H9 (cell line): ENCODE data around the gene SMYD1. TPM values are rescaled to one million over a fixed set of nuclear protein-coding genes. Genes with fewer than 3 reads are reported as not detected.

Experiments
- DNase-seq: peaks from one replicate; pipeline ENCODE4 v3.0.0-alpha.2; 2017
- H2AFZ ChIP-seq: one replicate; pipeline ENCODE4 v1.6.1; 2013; ENCODE audit warnings: mild to moderate bottlenecking, low read length, control low read depth, moderate library complexity
- H2AK5ac ChIP-seq: 2 replicates; pipeline ENCODE4 v1.6.1; 2013; ENCODE audit warnings: low read length, control low read depth, mixed read lengths; ENCODE audit not compliant: insufficient read length
- H2BK120ac ChIP-seq: one replicate; pipeline ENCODE4 v1.6.1; 2013; ENCODE audit warnings: low read depth, mild to moderate bottlenecking, low read length, control low read depth, inconsistent platforms; ENCODE audit not compliant: poor library complexity, severe bottlenecking
- H2BK12ac ChIP-seq: 2 replicates; pipeline ENCODE4 v1.6.1; 2013; ENCODE audit warnings: low read length, control low read depth, mixed read lengths, low read depth; ENCODE audit not compliant: insufficient read length
- H2BK15ac ChIP-seq: 2 replicates; pipeline ENCODE4 v1.6.1; 2013; ENCODE audit warnings: low read depth, low read length, control low read depth
- H2BK20ac ChIP-seq: one replicate; pipeline ENCODE4 v1.6.1; 2013; ENCODE audit warnings: low read depth, mild to moderate bottlenecking, low read length, control low read depth, inconsistent platforms; ENCODE audit not compliant: poor library complexity, severe bottlenecking
- H2BK5ac ChIP-seq: 2 replicates; pipeline ENCODE4 v1.6.1; 2013; ENCODE audit warnings: low read length, control low read depth, mixed read lengths; ENCODE audit not compliant: insufficient read length
- H3K14ac ChIP-seq: 2 replicates; pipeline ENCODE4 v1.6.1; 2013; ENCODE audit warnings: low read length, control low read depth; ENCODE audit not compliant: insufficient read depth
- H3K18ac ChIP-seq: 2 replicates; pipeline ENCODE4 v1.6.1; 2013; ENCODE audit warnings: low read depth, mild to moderate bottlenecking, mixed read lengths, low read length, control low read depth; ENCODE audit not compliant: insufficient read length
- H3K23ac ChIP-seq: 2 replicates; pipeline ENCODE4 v1.6.1; 2013; ENCODE audit warnings: low read length, control low read depth, mixed read lengths, low read depth; ENCODE audit not compliant: insufficient read length
- H3K23me2 ChIP-seq: 2 replicates; pipeline ENCODE4 v1.6.1; 2013; ENCODE audit warnings: low read depth, mild to moderate bottlenecking, mixed read lengths, low read length, control low read depth; ENCODE audit not compliant: insufficient read length, poor library complexity, severe bottlenecking
- H3K27ac ChIP-seq: 2 replicates; pipeline ENCODE4 v1.5.1; 2013; ENCODE audit warnings: low read length, control low read depth, mixed read lengths, low read depth; ENCODE audit not compliant: insufficient read length
- H3K27me3 ChIP-seq: 2 replicates; pipeline ENCODE4 v1.6.1; 2013; ENCODE audit warnings: low read length, control low read depth, inconsistent platforms; ENCODE audit not compliant: insufficient read depth
- H3K4ac ChIP-seq: 2 replicates; pipeline ENCODE4 v1.6.1; 2013; ENCODE audit warnings: low read depth, mild to moderate bottlenecking, control low read depth, inconsistent platforms, low read length, moderate library complexity
- H3K4me1 ChIP-seq: 2 replicates; pipeline ENCODE4 v1.6.1; 2013; ENCODE audit warnings: low read length, control low read depth, inconsistent platforms; ENCODE audit not compliant: insufficient read depth
- H3K4me2 ChIP-seq: 2 replicates; pipeline ENCODE4 v1.6.1; 2013; ENCODE audit warnings: low read length, control low read depth, mixed read lengths; ENCODE audit not compliant: insufficient read length, insufficient read depth
- H3K56ac ChIP-seq: 2 replicates; pipeline ENCODE4 v1.6.1; 2013; ENCODE audit warnings: low read depth, mild to moderate bottlenecking, mixed read lengths, low read length, control low read depth; ENCODE audit not compliant: insufficient read length
- H3K79me1 ChIP-seq: 2 replicates; pipeline ENCODE4 v1.6.1; 2013; ENCODE audit warnings: low read depth, mild to moderate bottlenecking, moderate library complexity, low read length, control low read depth, inconsistent platforms; ENCODE audit not compliant: insufficient read depth, poor library complexity, severe bottlenecking
- H3K79me2 ChIP-seq: 2 replicates; pipeline ENCODE4 v1.6.1; 2013; ENCODE audit warnings: low read length, control low read depth, inconsistent platforms; ENCODE audit not compliant: insufficient read depth
- H3K9ac ChIP-seq: 2 replicates; pipeline ENCODE4 v1.6.1; 2013; ENCODE audit warnings: low read length, control low read depth, mixed read lengths; ENCODE audit not compliant: insufficient read length; ENCODE audit errors: extremely low read depth
- H3K9me3 ChIP-seq: one replicate; pipeline ENCODE4 v1.6.1; 2013; ENCODE audit warnings: low read depth, low read length, inconsistent platforms; ENCODE audit not compliant: control insufficient read depth
- H3T11ph ChIP-seq: one replicate; pipeline ENCODE4 v1.6.1; 2013; ENCODE audit warnings: mild to moderate bottlenecking, low read length, control low read depth, inconsistent platforms
- H4K20me1 ChIP-seq: one replicate; pipeline ENCODE4 v1.6.1; 2013; ENCODE audit not compliant: control insufficient read depth, insufficient read length, insufficient read depth
- H4K5ac ChIP-seq: 2 replicates; pipeline ENCODE4 v1.6.1; 2013; ENCODE audit warnings: low read depth, mild to moderate bottlenecking, mixed read lengths, low read length, control low read depth; ENCODE audit not compliant: insufficient read length
- H4K8ac ChIP-seq: replicated peaks from 2 replicates; pipeline ENCODE4 v1.6.1; 2013; ENCODE audit warnings: low read length, control low read depth, mixed read lengths, low read depth; ENCODE audit not compliant: insufficient read length
- H4K91ac ChIP-seq: 2 replicates; pipeline ENCODE4 v1.6.1; 2013; ENCODE audit warnings: low read depth, mild to moderate bottlenecking, moderate library complexity, mixed read lengths, low read length, control low read depth; ENCODE audit not compliant: insufficient read length
- H3K27ac Mint-ChIP-seq, 3 experiments: 2 replicates in 2 of 3; 3 replicates in 1 of 3; pipeline ENCODE4 v1.8.0; 2020 to 2021; ENCODE audit warnings: mixed read lengths in 3 of 3, mild to moderate bottlenecking in 1 of 3, moderate library complexity in 1 of 3
- H3K27me3 Mint-ChIP-seq: 2 replicates; pipeline ENCODE4 v1.8.0; 2021; ENCODE audit warnings: low read depth, mild to moderate bottlenecking, moderate library complexity, mixed read lengths
- H3K36me3 Mint-ChIP-seq, 3 experiments: 2 replicates in 2 of 3; 3 replicates in 1 of 3; pipeline ENCODE4 v1.8.0; 2020 to 2021; ENCODE audit warnings: low read depth in 3 of 3, mixed read lengths in 3 of 3; ENCODE audit not compliant: insufficient read depth in 1 of 3
- H3K4me1 Mint-ChIP-seq, 2 experiments: 2 replicates each; pipeline ENCODE4 v1.8.0; 2020; ENCODE audit warnings: mixed read lengths in 2 of 2
- H3K4me3 Mint-ChIP-seq, 2 experiments: 2 replicates in 1 of 2; 3 replicates in 1 of 2; pipeline ENCODE4 v1.8.0; 2020 to 2021; ENCODE audit warnings: mild to moderate bottlenecking in 2 of 2, mixed read lengths in 2 of 2, moderate library complexity in 1 of 2
- H3K9me3 Mint-ChIP-seq, 2 experiments: 2 replicates in 1 of 2; 3 replicates in 1 of 2; pipeline ENCODE4 v1.8.0; 2020; ENCODE audit warnings: mild to moderate bottlenecking in 2 of 2, mixed read lengths in 2 of 2, moderate library complexity in 1 of 2
- CTCF ChIP-seq: fragments of 200-600 bp; sonication (generic); conservative IDR thresholded peaks from 3 replicates; pipeline ENCODE4 v1.8.0; 2021; ENCODE audit warnings: antibody characterized with exemption, mild to moderate bottlenecking
- WGBS: extraction: QIAGEN DNeasy Blood & Tissue Kit; methylation state at CpG from one replicate; pipeline ENCODE4 v1.1.7; 2013; ENCODE audit warnings: missing lambda C conversion rate, low lambda C conversion rate, mixed read lengths; ENCODE audit not compliant: insufficient read length; ENCODE audit errors: extremely low coverage; 5-methylcytosine and 5-hydroxymethylcytosine counted together
- total RNA-seq: library from RNA; stranded (reverse); gene quantifications from 2 replicates; pipeline ENCODE4 v1.2.1, GENCODE V29; 2021

Gene SMYD1
- total RNA-seq, 1 experiment from 2014 or later: not detected

GRCh38 chr2:88070055-88070454 is 2.4 kb downstream of the SMYD1 start:
- Histone ChIP-seq H3K14ac (no peak overlapping the region), H3K4me1 (no peaks in the 10 kb centered on the region), H2BK20ac (no peak overlapping the region), H3K79me2 (no peaks in the 10 kb centered on the region), H4K20me1 (no peaks in the 10 kb centered on the region), H3K23me2 (no peaks in the 10 kb centered on the region), H4K5ac (no peak overlapping the region), H2BK15ac (no peak overlapping the region), H3K27ac (no peak overlapping the region), H4K8ac (no peak overlapping the region), H3K18ac (no peak overlapping the region), H3K4ac (no peak overlapping the region), H3K27me3 (no peaks in the 10 kb centered on the region), H3K4me2 (no peak overlapping the region), H3K9ac (no peak overlapping the region), H2BK12ac (no peak overlapping the region), H3K79me1 (no peaks in the 10 kb centered on the region), H3T11ph (no peak overlapping the region), H3K23ac (no peak overlapping the region), H4K91ac (no peak overlapping the region), H2BK120ac (no peak overlapping the region), H2BK5ac (no peak overlapping the region), H3K9me3 (no peaks in the 10 kb centered on the region), H2AFZ (no peak overlapping the region), H3K56ac (no peak overlapping the region), H2AK5ac (no peak overlapping the region)
- no peaks in the 10 kb centered on the region for H3K36me3 Mint-ChIP-seq
- WGBS: 100% methylated on average over 1 of the region's 1 CpG
- no peaks in the 10 kb centered on the region for H3K27me3 Mint-ChIP-seq
- no peak for DNase-seq
- TF ChIP-seq CTCF: no peak
- H3K4me3 Mint-ChIP-seq: no peak overlapping the region
- peaks cover 6 to 9% of the 10 kb centered on the region in 2 experiments; a peak in 3 of 5 replicates for H3K9me3 Mint-ChIP-seq
- H3K4me1 Mint-ChIP-seq: peaks cover 21 to 31% of the 10 kb centered on the region in 2 experiments
- H3K27ac Mint-ChIP-seq: no peak overlapping the region
